MG63 (cell line): ENCODE results near the gene PTPRN2. TPM values are rescaled to one million over a fixed set of nuclear protein-coding genes. Genes with fewer than 3 reads are reported as not detected.

Experiments used
- DNase-seq: peaks from one replicate; pipeline ENCODE4 v3.0.0-alpha.2; 2020
- H3K27me3 ChIP-seq: fragments of 250-450 bp; sonication (Bioruptor Pico); 2 replicates; pipeline ENCODE4 v1.5.1; 2020; ENCODE audit warnings: mild to moderate bottlenecking, moderate library complexity
- H3K36me3 ChIP-seq: fragments of 250-450 bp; sonication (Bioruptor Pico); 2 replicates; pipeline ENCODE4 v1.5.1; 2020; ENCODE audit warnings: mild to moderate bottlenecking, moderate library complexity
- H3K4me3 ChIP-seq: fragments of 250-450 bp; sonication (Bioruptor Pico); 2 replicates; pipeline ENCODE4 v1.5.1; 2020; ENCODE audit warnings: mild to moderate bottlenecking, moderate library complexity
- H3K9me3 ChIP-seq: fragments of 250-450 bp; sonication (Bioruptor Pico); 2 replicates; pipeline ENCODE4 v1.5.1; 2020; ENCODE audit warnings: mild to moderate bottlenecking, moderate library complexity
- total RNA-seq: library from RNA; depleted of rRNA; stranded (reverse); fragments of >200 nt; shearing (Covaris generic); gene quantifications from 2 replicates; pipeline ENCODE4 v1.2.3, GENCODE V29; 2014; ENCODE audit warnings: low replicate concordance

Gene PTPRN2
- total RNA-seq, 1 experiment from 2014 or later = 0.16 TPM

DNA sequence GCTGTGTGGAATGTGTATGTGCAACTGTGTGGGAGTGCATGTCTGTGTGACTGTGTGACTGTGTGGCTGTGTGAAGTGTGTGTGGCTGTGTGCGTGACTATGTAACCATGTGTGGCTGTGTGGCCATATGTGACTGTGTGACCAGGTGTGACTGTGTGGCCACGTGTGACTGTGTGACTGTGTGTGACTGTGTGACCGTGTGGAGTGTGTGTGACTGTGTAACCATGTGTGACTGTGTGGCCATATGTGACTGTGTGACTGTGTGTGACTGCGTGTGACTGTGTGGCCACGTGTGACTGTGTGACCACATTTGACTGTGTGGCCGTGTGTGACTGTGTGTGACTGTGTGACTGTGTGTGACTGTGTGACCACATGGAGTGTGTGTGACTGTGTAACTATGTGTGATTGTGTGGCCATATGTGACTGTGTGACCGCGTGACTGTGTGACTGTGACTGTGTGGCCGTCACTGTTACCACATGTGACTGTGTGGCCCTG, 747.9 kb downstream of the PTPRN2 start:
- no peak for DNase-seq
- Histone ChIP-seq H3K27me3 (no peaks in the 10 kb centered on the region), H3K4me3 (no peak overlapping the region), H3K9me3 (no peaks in the 10 kb centered on the region), H3K36me3 (no peaks in the 10 kb centered on the region)

DNA sequence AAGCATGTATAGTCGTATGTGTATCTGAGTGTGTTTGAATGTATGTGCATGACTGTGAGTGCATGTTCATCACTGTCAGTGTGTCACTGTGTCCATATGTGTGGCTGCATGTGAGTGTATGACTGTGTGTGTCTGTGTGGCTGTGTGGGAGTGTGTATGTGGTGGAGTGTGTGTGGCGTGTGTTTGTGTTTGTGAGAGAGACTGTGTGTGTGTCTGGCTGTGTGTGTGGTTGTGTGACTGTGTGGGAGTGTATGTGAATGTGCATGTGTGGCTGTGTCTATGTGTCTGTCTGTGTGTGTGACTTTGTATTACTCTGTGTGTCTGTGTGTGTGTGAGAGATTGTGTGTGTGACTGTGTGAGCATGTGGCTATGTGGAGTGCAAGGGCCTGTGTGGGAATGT, 748.4 kb downstream of the PTPRN2 start:
- DNase-seq = no peak

DNA sequence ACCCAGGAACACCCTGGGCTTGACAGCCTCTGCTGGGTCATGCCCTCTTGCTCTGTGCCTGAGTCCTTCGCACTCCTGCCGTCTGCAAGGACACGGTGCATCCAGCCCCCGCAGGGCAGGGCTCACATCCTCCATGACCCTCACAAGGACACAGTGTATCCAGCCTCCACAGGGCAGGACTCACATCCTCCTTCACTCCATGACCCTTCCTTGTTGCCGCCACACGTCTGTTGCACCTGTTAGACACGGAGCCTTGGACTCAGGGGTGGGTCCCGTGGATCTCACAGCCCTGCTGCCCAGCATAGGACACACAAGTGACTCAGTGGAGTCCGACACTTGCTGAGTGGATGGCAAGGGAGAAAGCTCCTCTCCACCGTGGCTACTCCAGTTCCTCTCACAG, 750.1 kb downstream of the PTPRN2 start:
- no peak for DNase-seq
- Histone ChIP-seq H3K36me3 (no peaks in the 10 kb centered on the region), H3K27me3 (no peaks in the 10 kb centered on the region), H3K4me3 (no peak overlapping the region), H3K9me3 (no peaks in the 10 kb centered on the region)

More for the DNA sequence above, 748.4 kb downstream of the PTPRN2 start:
- Histone ChIP-seq H3K4me3 (no peak overlapping the region), H3K27me3 (no peaks in the 10 kb centered on the region), H3K9me3 (no peaks in the 10 kb centered on the region), H3K36me3 (no peaks in the 10 kb centered on the region)

DNA sequence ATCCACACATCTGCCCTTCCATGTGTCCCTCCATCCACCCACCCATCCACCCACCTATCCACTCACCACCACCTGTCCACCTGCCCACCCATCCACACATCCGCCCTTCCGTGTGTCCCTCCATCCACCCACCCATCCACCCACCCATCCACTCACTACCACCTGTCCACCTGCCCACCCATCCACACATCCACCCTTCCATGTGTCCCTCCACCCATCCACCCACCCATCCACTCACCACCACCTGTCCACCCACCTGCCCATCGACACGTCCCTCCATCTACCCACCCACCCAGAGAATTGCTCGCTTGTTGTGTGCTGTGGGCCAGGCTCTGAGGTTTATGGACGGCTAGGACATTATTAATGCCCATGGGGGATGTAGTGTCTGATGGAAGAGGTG, 750.6 kb downstream of the PTPRN2 start:
- no peak for DNase-seq
- H3K9me3 ChIP-seq = no peaks in the 10 kb centered on the region
- no peaks in the 10 kb centered on the region for H3K36me3 ChIP-seq
- no peaks in the 10 kb centered on the region for H3K27me3 ChIP-seq
- no peak overlapping the region for H3K4me3 ChIP-seq

DNA sequence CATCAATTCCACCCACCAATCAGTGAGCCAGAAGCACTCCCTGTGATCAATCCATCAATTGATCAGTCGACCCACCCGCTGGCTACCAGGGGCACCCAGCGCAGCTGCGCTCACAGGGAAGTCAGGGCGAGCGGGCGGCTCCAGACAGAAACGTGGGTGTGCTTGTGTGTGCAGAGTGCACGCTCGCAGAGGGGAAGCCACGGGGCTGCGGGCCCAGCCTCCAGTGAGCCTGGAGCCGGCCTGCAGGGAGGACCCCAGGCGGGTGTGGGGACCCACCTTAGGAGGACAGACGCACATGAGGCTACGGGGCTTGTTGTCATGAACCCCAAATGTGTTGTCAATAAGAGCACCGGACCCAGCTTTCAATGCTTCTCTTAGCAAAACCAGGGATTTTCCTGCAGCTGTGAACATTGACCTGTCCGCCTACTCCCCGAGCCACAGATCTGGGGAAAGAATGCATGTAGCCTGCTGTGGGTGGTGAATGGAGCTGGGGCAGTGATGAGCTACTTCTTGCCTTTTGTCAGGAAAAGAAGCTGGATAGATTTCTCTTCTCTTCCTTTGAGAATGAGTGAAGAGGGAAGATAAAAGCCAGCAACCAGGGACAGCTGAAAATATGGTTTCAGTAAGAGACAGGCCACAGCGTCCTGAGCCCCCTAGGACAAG, 753.0 kb downstream of the PTPRN2 start:
- H3K4me3 ChIP-seq = no peak overlapping the region
- no peaks in the 10 kb centered on the region for H3K36me3 ChIP-seq
- H3K9me3 ChIP-seq = no peaks in the 10 kb centered on the region
- DNase-seq = no peak
- no peaks in the 10 kb centered on the region for H3K27me3 ChIP-seq

DNA sequence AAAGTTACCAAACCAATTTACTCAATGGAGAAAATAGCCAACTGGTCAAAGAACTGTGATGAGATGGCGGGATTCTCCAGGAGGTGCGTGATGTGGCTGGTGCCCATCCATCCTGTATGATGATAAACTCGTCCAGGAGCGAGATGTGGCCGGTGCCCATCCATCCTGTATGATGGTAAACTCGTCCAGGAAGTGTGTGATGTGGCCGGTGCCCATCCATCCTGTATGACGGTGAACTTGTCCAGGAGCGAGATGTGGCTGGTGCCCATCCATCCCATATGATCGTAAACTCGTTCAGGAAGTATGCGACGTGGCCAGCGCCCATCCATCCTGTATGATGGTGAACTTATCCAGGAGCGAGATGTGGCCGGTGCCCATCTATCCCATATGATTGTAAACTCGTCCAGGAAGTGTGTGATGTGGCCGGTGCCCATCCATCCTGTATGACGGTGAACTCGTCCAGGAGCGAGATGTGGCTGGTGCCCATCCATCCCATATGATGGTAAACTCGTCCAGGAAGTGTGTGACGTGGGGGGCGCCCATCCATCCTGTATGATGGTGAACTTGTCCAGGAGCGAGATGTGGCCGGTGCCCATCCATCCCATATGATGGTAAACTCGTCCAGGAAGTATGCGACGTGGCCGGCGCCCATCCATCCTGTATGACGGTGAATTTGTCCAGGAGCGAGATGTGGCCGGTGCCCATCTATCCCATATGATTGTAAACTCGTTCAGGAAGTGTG, 754.6 kb downstream of the PTPRN2 start:
- H3K27me3 ChIP-seq = no peaks in the 10 kb centered on the region
- no peaks in the 10 kb centered on the region for H3K9me3 ChIP-seq
- no peaks in the 10 kb centered on the region for H3K36me3 ChIP-seq
- no peak overlapping the region for H3K4me3 ChIP-seq
- no peak for DNase-seq

DNA sequence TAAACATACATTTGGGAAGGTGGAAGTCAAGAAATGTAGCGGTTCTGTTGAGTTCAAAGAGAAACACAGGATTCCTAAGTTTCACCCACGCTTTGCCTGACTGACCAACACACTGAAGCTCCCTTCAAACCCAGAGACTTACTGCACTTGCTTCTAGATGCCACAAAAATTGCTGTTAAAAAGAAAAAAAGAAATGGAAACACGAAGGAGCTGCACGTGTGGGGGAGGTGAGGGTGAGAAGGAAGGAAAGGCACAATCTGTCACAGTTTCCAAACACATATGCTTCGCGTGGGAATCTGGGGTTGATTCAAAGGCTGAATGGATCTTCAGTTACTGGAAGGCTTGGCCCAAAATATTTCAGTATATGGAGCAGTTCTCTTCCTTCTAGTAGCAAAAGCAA, 755.2 kb downstream of the PTPRN2 start:
- Histone ChIP-seq H3K4me3 (no peak overlapping the region), H3K9me3 (no peaks in the 10 kb centered on the region)
- DNase-seq = no peak

DNA sequence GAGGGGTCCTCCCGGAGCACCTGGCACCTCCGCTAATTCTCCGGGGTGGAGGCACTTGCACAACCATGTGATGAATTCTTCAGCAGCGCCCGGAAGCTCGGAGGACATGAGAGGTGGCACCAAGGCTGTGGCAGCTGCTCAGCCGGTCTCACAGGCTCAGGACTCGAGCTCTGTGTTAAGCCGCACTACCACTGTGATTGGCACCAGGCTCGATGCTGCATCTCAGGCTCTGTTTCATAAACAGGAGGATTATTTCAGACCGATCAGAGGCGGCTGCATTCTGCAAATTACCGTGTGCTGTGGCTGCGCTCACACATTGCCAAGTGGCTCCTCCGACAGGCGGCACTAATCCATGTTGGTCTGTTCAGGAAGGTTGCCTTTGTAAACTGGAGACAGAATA, 755.6 kb downstream of the PTPRN2 start:
- Histone ChIP-seq H3K9me3 (no peaks in the 10 kb centered on the region), H3K36me3 (no peaks in the 10 kb centered on the region), H3K27me3 (no peaks in the 10 kb centered on the region), H3K4me3 (no peak overlapping the region)
- no peak for DNase-seq

More for the DNA sequence above, 755.2 kb downstream of the PTPRN2 start:
- Histone ChIP-seq H3K36me3 (no peaks in the 10 kb centered on the region), H3K27me3 (no peaks in the 10 kb centered on the region)

DNA sequence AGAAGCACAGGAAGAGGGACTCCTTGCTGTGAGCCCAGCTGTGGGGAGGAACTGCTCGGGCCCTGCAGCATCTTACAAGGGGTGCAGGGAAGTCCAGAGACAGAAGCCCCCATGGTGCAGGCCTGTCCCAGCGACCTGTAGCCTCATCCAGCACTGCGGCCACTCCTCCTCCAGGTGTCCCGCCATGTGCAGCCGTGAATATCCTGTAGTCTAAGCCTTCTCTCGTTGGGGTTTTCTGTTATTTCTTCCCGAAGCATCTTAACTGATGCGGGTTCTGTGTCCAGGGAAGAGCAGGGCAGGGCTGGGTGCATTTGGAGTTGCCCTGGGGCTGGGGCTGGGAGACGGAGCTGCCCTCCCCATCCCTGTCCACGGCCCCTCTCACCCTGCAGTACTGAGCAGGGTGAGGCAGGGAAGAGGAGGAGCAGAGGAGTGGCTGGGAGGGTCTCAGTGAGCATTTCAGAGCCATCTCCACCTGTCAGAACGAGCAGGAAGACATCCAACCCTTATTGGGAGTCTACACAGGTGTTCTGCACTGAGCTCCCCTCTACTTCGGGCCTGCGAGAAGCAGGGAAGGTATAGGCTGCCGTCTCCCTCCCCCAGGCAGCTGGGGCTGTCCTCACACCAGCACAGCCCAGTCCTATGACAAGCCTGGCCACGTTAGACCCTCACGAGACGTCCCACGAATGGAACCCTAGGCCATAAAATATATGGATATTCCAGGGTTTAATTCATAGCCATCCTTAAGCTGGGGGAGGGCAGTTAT, 756.3 kb downstream of the PTPRN2 start:
- Histone ChIP-seq H3K9me3 (no peaks in the 10 kb centered on the region), H3K36me3 (no peaks in the 10 kb centered on the region), H3K27me3 (no peaks in the 10 kb centered on the region), H3K4me3 (no peak overlapping the region)
- DNase-seq = no peak

DNA sequence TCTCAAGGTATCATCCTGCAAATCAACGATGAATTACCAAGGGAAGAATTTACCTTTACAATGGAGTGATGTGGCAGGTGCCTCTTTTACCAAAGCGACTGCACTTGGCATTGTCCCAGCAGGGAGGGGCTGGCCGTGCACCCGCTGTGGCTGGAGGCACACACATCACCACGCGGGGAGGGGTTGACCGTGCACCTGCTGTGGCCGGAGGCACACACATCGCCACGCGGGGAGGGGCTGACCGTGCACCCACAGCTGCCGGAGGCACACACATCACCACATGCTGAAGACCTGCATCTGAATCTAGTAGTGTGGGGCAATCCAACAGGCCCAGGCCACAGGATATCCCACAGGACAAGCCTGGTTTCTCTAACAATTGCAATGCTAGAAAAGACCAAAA, 757.3 kb downstream of the PTPRN2 start:
- DNase-seq = no peak
- Histone ChIP-seq H3K4me3 (no peak overlapping the region), H3K36me3 (no peaks in the 10 kb centered on the region), H3K9me3 (no peaks in the 10 kb centered on the region), H3K27me3 (no peaks in the 10 kb centered on the region)

DNA sequence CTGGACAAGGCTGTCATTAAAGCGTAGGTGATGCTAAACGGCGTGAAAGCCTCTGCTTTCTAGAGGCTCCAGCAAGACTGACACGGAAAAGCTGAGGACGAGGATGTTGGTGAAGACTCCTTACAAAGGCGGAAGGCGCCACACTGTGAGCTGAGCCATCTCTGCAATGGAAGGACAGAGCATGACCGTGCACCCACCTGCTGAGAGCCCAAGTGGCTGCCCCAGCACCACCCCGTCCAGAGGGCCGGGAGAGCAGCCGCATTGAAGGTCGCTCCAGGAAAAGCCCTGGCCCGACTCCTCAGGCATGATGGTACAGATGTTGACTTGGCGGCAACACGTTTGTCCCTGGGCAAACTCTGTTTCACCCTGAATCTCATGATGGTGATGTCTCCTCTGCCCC, 758.1 kb downstream of the PTPRN2 start:
- Histone ChIP-seq H3K9me3 (no peaks in the 10 kb centered on the region), H3K36me3 (no peaks in the 10 kb centered on the region), H3K4me3 (no peak overlapping the region), H3K27me3 (no peaks in the 10 kb centered on the region)
- DNase-seq = no peak

DNA sequence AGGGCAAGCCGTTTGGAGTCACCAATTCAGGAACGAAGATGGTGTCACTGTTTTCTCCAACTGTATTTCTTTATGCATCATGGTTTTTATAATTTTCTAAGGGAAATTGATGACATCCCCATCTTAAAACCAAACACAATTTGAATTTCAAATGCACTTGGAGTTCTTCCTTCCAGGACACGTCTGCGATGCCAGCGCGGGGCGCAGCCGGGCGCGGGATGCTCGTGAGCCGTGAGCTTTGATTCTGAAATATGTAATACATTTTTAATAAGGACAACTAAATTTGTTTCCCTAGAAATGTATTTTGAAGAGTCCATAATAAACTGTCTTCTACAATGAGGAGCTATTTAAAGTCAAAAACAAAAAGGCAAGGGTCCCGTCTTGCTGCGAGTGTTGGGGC, 758.7 kb downstream of the PTPRN2 start:
- no peak overlapping the region for H3K4me3 ChIP-seq
- no peaks in the 10 kb centered on the region for H3K9me3 ChIP-seq
- DNase-seq = no peak
- H3K36me3 ChIP-seq = no peaks in the 10 kb centered on the region
- H3K27me3 ChIP-seq = no peaks in the 10 kb centered on the region

DNA sequence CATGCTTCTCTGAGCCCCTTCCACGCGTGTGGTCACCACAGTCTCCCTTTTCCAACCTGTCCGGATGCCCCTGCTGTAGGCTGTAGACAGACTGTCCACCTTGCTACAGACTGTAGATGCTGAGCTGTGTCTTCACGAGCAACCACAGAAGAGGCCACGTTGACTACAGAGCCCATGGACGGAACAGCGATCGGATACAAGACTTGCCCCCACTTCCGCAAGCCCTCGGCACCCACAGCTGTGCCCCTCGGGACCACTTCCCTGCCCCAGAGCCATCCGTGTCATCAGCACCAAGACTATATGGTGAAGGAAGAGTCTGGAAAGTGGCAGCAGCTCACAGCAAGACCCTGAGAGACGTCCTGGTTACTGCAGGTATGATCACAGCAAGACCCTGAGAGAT, 759.4 kb downstream of the PTPRN2 start:
- Histone ChIP-seq H3K4me3 (no peak overlapping the region), H3K27me3 (no peaks in the 10 kb centered on the region), H3K9me3 (no peaks in the 10 kb centered on the region), H3K36me3 (no peaks in the 10 kb centered on the region)
- DNase-seq = no peak

DNA sequence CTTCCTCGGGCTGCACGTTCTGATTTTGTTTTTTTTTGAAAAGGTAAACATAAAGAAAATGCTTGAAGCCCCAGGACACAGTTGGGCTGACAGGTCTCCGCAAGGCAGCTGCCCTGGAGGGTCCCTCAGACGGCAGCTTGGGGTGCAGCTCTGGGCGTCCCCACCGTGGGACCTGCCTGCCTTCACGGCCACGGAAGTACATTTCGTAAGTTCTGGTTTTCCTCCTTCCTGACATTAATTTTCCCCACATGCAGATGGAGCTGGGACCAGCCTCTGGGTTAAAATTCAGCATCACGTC, 759.8 kb downstream of the PTPRN2 start:
- Histone ChIP-seq H3K9me3 (no peaks in the 10 kb centered on the region), H3K27me3 (no peaks in the 10 kb centered on the region), H3K36me3 (no peaks in the 10 kb centered on the region), H3K4me3 (no peak overlapping the region)
- no peak for DNase-seq

DNA sequence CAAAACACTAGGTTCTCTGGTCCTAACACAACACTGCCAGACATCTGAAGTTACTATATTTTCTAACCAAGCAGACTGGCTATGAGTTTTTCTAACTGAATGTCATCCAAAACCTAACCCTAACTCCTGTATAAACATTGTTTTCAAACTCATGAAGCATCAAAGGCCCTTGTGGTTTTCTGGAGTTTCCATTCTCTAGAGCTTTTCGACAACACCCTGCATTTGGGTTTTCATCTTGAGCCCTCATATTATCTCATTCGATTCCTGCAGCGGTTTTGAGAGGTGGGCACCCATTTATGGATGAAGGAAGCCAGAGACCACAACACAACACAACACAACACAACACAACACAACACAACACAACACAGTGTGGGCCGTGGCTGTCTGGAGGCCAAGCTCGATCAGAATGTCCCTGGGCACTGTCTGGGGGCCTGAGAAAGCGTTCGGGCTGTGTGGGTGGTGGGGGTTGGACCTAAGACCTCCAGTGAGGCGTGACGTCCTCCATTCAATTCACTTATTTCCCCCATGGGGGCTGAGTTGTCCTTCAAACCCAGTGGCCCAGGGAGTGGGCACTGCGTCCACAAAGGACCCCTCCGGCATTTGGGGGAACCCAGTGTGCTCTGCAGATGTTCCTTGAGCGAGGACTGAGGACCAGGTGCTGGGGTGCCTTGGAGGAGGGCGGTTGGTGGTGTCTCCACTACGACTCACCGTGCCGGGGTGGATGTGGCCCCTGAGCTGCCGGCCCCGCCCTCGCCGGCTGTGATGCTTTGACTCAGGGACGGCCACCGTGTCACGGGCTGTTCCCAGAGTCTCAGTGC, 760.4 kb downstream of the PTPRN2 start:
- DNase-seq = no peak
- Histone ChIP-seq H3K36me3 (no peaks in the 10 kb centered on the region), H3K27me3 (no peaks in the 10 kb centered on the region), H3K9me3 (no peaks in the 10 kb centered on the region), H3K4me3 (no peak overlapping the region)

DNA sequence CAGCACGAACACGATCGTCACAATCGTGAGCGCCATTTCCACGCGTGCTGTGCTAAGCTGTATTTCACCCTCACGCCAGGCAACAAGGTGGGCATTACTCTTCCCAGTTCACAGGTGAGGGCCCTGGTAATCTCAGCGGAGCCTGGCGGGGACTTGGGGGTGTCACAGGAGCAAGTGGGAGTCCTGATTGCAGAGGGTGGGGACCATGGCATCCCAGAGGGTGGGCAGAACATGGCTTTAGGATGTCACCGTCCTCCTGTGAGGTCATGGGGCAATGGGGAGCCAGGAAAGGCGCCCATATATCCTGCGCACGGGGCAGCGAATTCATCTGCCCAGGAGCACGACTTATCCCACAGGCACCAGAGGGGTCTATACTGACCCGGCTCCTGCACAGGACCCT, 761.1 kb downstream of the PTPRN2 start:
- no peak overlapping the region for H3K4me3 ChIP-seq
- no peak for DNase-seq
- H3K27me3 ChIP-seq = no peaks in the 10 kb centered on the region
- no peaks in the 10 kb centered on the region for H3K36me3 ChIP-seq
- H3K9me3 ChIP-seq = no peaks in the 10 kb centered on the region

DNA sequence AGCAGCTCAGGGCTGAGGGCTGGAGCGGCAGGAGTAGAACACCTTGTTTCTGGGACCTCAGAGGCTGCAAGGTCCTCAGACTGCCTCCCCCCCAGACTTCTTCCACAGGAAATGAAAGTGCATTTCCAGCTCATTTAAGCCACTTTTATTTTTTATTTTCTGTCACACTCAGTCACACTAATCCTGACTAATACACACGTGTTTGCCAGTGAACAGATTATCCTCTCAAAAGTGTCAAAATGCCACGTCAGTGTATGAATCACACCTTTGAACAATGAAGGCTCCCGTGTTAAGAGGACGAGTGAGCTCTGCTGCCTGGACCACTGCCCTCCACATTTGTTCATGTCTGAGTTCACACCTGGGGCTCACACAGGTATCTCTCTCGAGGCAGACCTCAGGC, 762.3 kb downstream of the PTPRN2 start:
- Histone ChIP-seq H3K27me3 (no peaks in the 10 kb centered on the region), H3K9me3 (no peaks in the 10 kb centered on the region), H3K36me3 (no peaks in the 10 kb centered on the region), H3K4me3 (no peak overlapping the region)
- DNase-seq = peak; percentile 26
